ENCODE measurements around the gene TUBB4B.
A peak's percentile ranks its signal among the peaks of the same experiment; 100 is the strongest.

GRCh38 chr9:137194388-137194787 lies 46.7 kb upstream of the TUBB4B start:
- TF ChIP-seq ZNF777 (tag by site-specific recombination; IDR thresholded peaks at IDR 0.05; ENCODE audit: borderline replicate concordance) (no peak), KLF16 (tag by site-specific recombination; IDR thresholded peaks at IDR 0.05) (no peak), ZNF292 (tag by site-specific recombination; IDR thresholded peaks at IDR 0.05; ENCODE audit: borderline replicate concordance, low read depth) (no peak), SETDB1 (IDR thresholded peaks at IDR 0.05; ENCODE audit: insufficient read length, low read length) (no peak), SP3 (tag by site-specific recombination; IDR thresholded peaks at IDR 0.05) (no peak), ATF2 (tag by site-specific recombination; IDR thresholded peaks at IDR 0.05; ENCODE audit: low read depth) (no peak), ZNF701 (tag by site-specific recombination; IDR thresholded peaks at IDR 0.05) (no peak), ZNF610 (tag by site-specific recombination; IDR thresholded peaks at IDR 0.05; ENCODE audit: borderline replicate concordance) (no peak)
- TF ChIP-seq, protein P1, sequence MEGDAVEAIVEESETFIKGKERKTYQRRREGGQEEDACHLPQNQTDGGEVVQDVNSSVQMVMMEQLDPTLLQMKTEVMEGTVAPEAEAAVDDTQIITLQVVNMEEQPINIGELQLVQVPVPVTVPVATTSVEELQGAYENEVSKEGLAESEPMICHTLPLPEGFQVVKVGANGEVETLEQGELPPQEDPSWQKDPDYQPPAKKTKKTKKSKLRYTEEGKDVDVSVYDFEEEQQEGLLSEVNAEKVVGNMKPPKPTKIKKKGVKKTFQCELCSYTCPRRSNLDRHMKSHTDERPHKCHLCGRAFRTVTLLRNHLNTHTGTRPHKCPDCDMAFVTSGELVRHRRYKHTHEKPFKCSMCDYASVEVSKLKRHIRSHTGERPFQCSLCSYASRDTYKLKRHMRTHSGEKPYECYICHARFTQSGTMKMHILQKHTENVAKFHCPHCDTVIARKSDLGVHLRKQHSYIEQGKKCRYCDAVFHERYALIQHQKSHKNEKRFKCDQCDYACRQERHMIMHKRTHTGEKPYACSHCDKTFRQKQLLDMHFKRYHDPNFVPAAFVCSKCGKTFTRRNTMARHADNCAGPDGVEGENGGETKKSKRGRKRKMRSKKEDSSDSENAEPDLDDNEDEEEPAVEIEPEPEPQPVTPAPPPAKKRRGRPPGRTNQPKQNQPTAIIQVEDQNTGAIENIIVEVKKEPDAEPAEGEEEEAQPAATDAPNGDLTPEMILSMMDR (tag by site-specific recombination; IDR thresholded peaks at IDR 0.05) = no peak
- TF ChIP-seq, protein P2, sequence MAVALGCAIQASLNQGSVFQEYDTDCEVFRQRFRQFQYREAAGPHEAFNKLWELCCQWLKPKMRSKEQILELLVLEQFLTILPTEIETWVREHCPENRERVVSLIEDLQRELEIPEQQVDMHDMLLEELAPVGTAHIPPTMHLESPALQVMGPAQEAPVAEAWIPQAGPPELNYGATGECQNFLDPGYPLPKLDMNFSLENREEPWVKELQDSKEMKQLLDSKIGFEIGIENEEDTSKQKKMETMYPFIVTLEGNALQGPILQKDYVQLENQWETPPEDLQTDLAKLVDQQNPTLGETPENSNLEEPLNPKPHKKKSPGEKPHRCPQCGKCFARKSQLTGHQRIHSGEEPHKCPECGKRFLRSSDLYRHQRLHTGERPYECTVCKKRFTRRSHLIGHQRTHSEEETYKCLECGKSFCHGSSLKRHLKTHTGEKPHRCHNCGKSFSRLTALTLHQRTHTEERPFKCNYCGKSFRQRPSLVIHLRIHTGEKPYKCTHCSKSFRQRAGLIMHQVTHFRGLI (tag by site-specific recombination; IDR thresholded peaks at IDR 0.05) = no peak
- TF ChIP-seq, protein P3, sequence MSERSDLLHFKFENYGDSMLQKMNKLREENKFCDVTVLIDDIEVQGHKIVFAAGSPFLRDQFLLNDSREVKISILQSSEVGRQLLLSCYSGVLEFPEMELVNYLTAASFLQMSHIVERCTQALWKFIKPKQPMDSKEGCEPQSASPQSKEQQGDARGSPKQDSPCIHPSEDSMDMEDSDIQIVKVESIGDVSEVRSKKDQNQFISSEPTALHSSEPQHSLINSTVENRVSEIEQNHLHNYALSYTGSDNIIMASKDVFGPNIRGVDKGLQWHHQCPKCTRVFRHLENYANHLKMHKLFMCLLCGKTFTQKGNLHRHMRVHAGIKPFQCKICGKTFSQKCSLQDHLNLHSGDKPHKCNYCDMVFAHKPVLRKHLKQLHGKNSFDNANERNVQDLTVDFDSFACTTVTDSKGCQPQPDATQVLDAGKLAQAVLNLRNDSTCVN (tag by site-specific recombination; optimal IDR thresholded peaks at IDR 0.05) = peak; percentile 17

All from HEK293 (cell line).